ENCODE results near the gene AUTS2.

Gene AUTS2

DNA sequence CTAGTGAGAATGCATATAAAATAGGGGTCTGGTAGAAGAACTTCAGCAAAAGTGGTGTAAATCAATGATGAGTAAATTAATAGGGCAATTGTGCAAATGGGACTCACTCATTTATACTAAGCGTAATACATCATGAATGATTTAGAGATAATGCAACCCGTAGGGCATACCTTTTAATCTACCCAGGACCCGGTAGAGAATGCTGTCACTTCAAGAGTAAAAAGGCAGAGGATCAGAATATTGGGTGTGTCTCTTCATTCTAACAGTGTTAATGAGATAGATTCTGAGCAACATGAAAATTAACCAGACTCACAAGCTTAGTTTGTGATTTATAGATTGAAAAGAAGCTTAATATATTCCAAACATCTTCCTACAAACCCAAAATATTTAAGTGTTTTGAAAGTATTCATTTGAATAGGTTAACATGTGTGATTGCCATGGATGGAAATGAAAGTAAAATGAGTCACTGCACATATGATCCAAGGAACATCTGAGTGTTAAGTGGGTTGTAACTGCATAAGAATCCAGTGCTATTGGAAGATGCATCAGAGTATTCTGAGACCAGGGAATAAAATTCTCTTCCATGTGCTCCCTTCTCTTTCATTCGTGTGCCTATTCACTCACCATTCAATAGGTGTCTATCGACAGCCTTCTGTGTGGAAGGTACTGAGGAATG lies 690.6 kb downstream of the AUTS2 start:
- no peak overlapping the region for H3K4me3 Mint-ChIP-seq
- H3K4me1 Mint-ChIP-seq = no peaks in the 10 kb centered on the region
- no peaks in the 10 kb centered on the region for H3K9me3 Mint-ChIP-seq
- ATAC-seq (replicated peaks; ENCODE audit: extremely low read depth, poor library complexity, severe bottlenecking) (no peak), DNase-seq (ENCODE audit: low spot score in 2 of 2) (no peak)
- no peaks in the 10 kb centered on the region for H3K36me3 Mint-ChIP-seq (ENCODE audit: insufficient read depth)
- H3K27ac Mint-ChIP-seq (ENCODE audit: low read depth) = no peak overlapping the region
- no peaks in the 10 kb centered on the region for H3K27me3 Mint-ChIP-seq

- H3K4me1 Mint-ChIP-seq = no peaks in the 10 kb centered on the region
- H3K9me3 Mint-ChIP-seq = no peaks in the 10 kb centered on the region
- H3K27ac Mint-ChIP-seq (ENCODE audit: low read depth) = no peak overlapping the region
- H3K27me3 Mint-ChIP-seq = no peaks in the 10 kb centered on the region
- ATAC-seq (replicated peaks; ENCODE audit: extremely low read depth, poor library complexity, severe bottlenecking) = no peak
- no peaks in the 10 kb centered on the region for H3K36me3 Mint-ChIP-seq (ENCODE audit: insufficient read depth)
- H3K4me3 Mint-ChIP-seq = no peak overlapping the region
- DNase-seq (ENCODE audit: low spot score in 2 of 2) = no peak
Measured at GRCh38 chr7:70292716-70293115, 694.4 kb downstream of the AUTS2 start.

- ATAC-seq (replicated peaks; ENCODE audit: extremely low read depth, poor library complexity, severe bottlenecking) (no peak), DNase-seq (ENCODE audit: low spot score in 2 of 2) (no peak)
- Mint-ChIP-seq H3K4me1 (no peaks in the 10 kb centered on the region), H3K36me3 (ENCODE audit: insufficient read depth) (no peaks in the 10 kb centered on the region), H3K9me3 (no peaks in the 10 kb centered on the region), H3K4me3 (no peak overlapping the region), H3K27me3 (no peaks in the 10 kb centered on the region), H3K27ac (ENCODE audit: low read depth) (no peak overlapping the region)
Measured at GRCh38 chr7:70294211-70294911, 696.1 kb downstream of the AUTS2 start.

GRCh38 chr7:70298780-70299471 lies 700.7 kb downstream of the AUTS2 start:
- Mint-ChIP-seq H3K36me3 (ENCODE audit: insufficient read depth) (peaks cover 3% of the 10 kb centered on the region), H3K27ac (ENCODE audit: low read depth) (no peak overlapping the region), H3K9me3 (no peaks in the 10 kb centered on the region), H3K27me3 (no peaks in the 10 kb centered on the region), H3K4me3 (no peak overlapping the region), H3K4me1 (peaks cover 14% of the 10 kb centered on the region)
- DNase-seq (ENCODE audit: low spot score in 2 of 2) (no peak), ATAC-seq (replicated peaks; ENCODE audit: extremely low read depth, poor library complexity, severe bottlenecking) (no peak)

DNA sequence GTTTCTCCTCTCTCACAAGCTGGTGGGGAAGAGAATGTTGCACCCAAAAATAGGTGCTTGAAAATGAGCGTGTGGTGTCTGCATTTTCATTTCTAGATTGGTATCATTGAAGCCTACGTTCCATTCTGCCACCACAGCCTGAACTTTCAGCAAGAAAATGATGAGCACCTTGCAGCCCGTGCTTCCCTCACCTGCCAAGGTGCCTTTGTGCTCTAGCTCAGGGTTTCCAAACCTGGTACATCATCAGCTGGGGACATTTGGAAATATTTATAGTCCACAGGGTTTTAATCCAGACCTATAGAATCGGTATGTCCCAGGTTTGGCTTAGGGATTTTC lies 701.2 kb downstream of the AUTS2 start:
- Mint-ChIP-seq H3K9me3 (no peaks in the 10 kb centered on the region), H3K36me3 (ENCODE audit: insufficient read depth) (peaks cover 3% of the 10 kb centered on the region), H3K4me3 (no peak overlapping the region), H3K27ac (ENCODE audit: low read depth) (no peak overlapping the region), H3K27me3 (no peaks in the 10 kb centered on the region), H3K4me1 (peaks cover 19% of the 10 kb centered on the region)
- DNase-seq (ENCODE audit: low spot score in 2 of 2) (no peak), ATAC-seq (replicated peaks; ENCODE audit: extremely low read depth, poor library complexity, severe bottlenecking) (no peak)

- Mint-ChIP-seq H3K4me3 (no peak overlapping the region), H3K27me3 (no peaks in the 10 kb centered on the region), H3K9me3 (no peaks in the 10 kb centered on the region), H3K27ac (ENCODE audit: low read depth) (no peak overlapping the region), H3K4me1 (peaks cover 27% of the 10 kb centered on the region), H3K36me3 (ENCODE audit: insufficient read depth) (peaks cover 3% of the 10 kb centered on the region)
- ATAC-seq (replicated peaks; ENCODE audit: extremely low read depth, poor library complexity, severe bottlenecking) (no peak), DNase-seq (ENCODE audit: low spot score in 2 of 2) (no peak)
Measured at GRCh38 chr7:70301673-70302185, 703.5 kb downstream of the AUTS2 start.

DNA sequence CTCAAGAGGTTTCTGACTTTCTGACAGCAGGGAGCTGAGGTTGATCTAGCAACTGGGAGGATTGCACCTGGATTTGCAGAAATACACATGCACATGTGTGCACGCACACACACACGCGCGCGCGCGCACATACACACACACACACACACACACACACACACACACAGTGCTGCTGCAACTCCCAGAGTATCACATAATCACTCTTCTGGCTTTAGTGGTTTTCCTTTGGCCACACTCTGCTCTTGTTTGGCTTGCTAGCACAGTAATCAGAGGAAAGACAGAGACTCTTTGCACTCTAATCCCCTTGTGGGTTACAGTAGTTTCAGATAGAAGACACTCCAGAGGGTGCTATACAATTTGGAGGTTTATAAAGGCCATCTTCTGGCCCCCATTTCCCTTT lies 705.0 kb downstream of the AUTS2 start:
- Mint-ChIP-seq H3K27ac (ENCODE audit: low read depth) (no peak overlapping the region), H3K4me1 (peaks cover 38% of the 10 kb centered on the region), H3K27me3 (no peaks in the 10 kb centered on the region), H3K36me3 (ENCODE audit: insufficient read depth) (peaks cover 3% of the 10 kb centered on the region), H3K9me3 (no peaks in the 10 kb centered on the region), H3K4me3 (no peak overlapping the region)
- DNase-seq (ENCODE audit: low spot score in 2 of 2) (no peak), ATAC-seq (replicated peaks; ENCODE audit: extremely low read depth, poor library complexity, severe bottlenecking) (peak; percentile 30)

- H3K27me3 Mint-ChIP-seq = no peaks in the 10 kb centered on the region
- no peak for ATAC-seq (replicated peaks; ENCODE audit: extremely low read depth, poor library complexity, severe bottlenecking)
- no peak overlapping the region for H3K4me3 Mint-ChIP-seq
- no peak for DNase-seq (ENCODE audit: low spot score in 2 of 2)
- H3K36me3 Mint-ChIP-seq (ENCODE audit: insufficient read depth) = peaks cover 3% of the 10 kb centered on the region
- H3K9me3 Mint-ChIP-seq = no peaks in the 10 kb centered on the region
- peaks cover 38% of the 10 kb centered on the region for H3K4me1 Mint-ChIP-seq
- no peak overlapping the region for H3K27ac Mint-ChIP-seq (ENCODE audit: low read depth)
Measured at GRCh38 chr7:70303780-70304179, 705.5 kb downstream of the AUTS2 start.

DNA sequence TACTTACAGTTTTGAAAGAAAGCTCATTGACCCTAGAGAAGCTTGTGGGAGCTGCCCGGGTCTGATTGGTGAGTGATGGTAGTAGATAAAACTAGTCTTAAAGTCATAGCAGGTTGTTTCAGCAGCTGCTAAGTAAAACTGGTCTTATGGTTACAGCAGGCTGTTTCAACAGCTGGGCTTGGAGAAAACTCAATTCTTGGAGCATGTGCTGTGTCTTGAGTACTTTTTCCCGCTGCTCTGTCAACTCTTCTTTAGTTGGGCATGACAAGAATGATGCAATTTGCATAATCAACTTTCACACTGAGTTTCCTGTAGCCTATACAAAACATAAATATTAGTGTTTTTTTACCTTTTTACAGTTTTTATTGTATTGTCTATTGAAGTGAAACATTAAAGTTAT lies 707.9 kb downstream of the AUTS2 start:
- ATAC-seq (replicated peaks; ENCODE audit: extremely low read depth, poor library complexity, severe bottlenecking) = no peak
- Mint-ChIP-seq H3K27ac (ENCODE audit: low read depth) (no peak overlapping the region), H3K4me3 (no peak overlapping the region), H3K27me3 (no peaks in the 10 kb centered on the region), H3K36me3 (ENCODE audit: insufficient read depth) (peaks cover 3% of the 10 kb centered on the region), H3K9me3 (no peaks in the 10 kb centered on the region), H3K4me1 (peaks cover 38% of the 10 kb centered on the region)
- DNase-seq (ENCODE audit: low spot score in 2 of 2) = no peak

GRCh38 chr7:70307544-70308106 lies 709.4 kb downstream of the AUTS2 start:
- H3K36me3 Mint-ChIP-seq (ENCODE audit: insufficient read depth) = peaks cover 3% of the 10 kb centered on the region
- no peaks in the 10 kb centered on the region for H3K9me3 Mint-ChIP-seq
- no peaks in the 10 kb centered on the region for H3K27me3 Mint-ChIP-seq
- H3K27ac Mint-ChIP-seq (ENCODE audit: low read depth) = peak overlapping the region; percentile 77
- DNase-seq (ENCODE audit: low spot score in 2 of 2) = no peak
- peak; percentile 71 for ATAC-seq (replicated peaks; ENCODE audit: extremely low read depth, poor library complexity, severe bottlenecking)
- peaks cover 44% of the 10 kb centered on the region for H3K4me1 Mint-ChIP-seq
- peak overlapping the region; percentile 58 for H3K4me3 Mint-ChIP-seq

GRCh38 chr7:70312336-70312735 lies 714.1 kb downstream of the AUTS2 start:
- DNase-seq (ENCODE audit: low spot score in 2 of 2) (no peak), ATAC-seq (replicated peaks; ENCODE audit: extremely low read depth, poor library complexity, severe bottlenecking) (peak; percentile 69)
- Mint-ChIP-seq H3K4me3 (peak overlapping the region; percentile 40), H3K4me1 (peaks cover 25% of the 10 kb centered on the region), H3K9me3 (no peaks in the 10 kb centered on the region), H3K36me3 (ENCODE audit: insufficient read depth) (no peaks in the 10 kb centered on the region), H3K27me3 (no peaks in the 10 kb centered on the region), H3K27ac (ENCODE audit: low read depth) (peak overlapping the region; percentile 84)

- H3K36me3 Mint-ChIP-seq (ENCODE audit: insufficient read depth) = no peaks in the 10 kb centered on the region
- no peak for DNase-seq (ENCODE audit: low spot score in 2 of 2)
- peaks cover 17% of the 10 kb centered on the region for H3K4me1 Mint-ChIP-seq
- H3K9me3 Mint-ChIP-seq = no peaks in the 10 kb centered on the region
- H3K27me3 Mint-ChIP-seq = no peaks in the 10 kb centered on the region
- no peak overlapping the region for H3K27ac Mint-ChIP-seq (ENCODE audit: low read depth)
- ATAC-seq (replicated peaks; ENCODE audit: extremely low read depth, poor library complexity, severe bottlenecking) = no peak
- no peak overlapping the region for H3K4me3 Mint-ChIP-seq
Measured at GRCh38 chr7:70313271-70313670, 715.0 kb downstream of the AUTS2 start.
